Mononuclear cell (primary cell): Measurements from ENCODE around the gene GPX2. TPM values are rescaled to one million over a fixed set of nuclear protein-coding genes. Genes with fewer than 3 reads are reported as not detected.

Experiments used
- H3K27me3 ChIP-seq: 2 replicates; pipeline ENCODE4 v1.6.0; 2011; ENCODE audit warnings: low read length, control low read depth; ENCODE audit not compliant: insufficient read depth
- H3K4me1 ChIP-seq: 2 replicates; pipeline ENCODE4 v1.5.1; 2011; ENCODE audit warnings: mild to moderate bottlenecking, low read length, control low read depth; ENCODE audit not compliant: insufficient read depth
- H3K4me3 ChIP-seq: 2 replicates; pipeline ENCODE4 v1.5.1; 2011; ENCODE audit warnings: mild to moderate bottlenecking, low read length, moderate library complexity
- H3K9me3 ChIP-seq: 2 replicates; pipeline ENCODE4 v1.5.1; 2011; ENCODE audit warnings: low read depth, mild to moderate bottlenecking, control low read depth, low read length
- total RNA-seq: library from RNA; depleted of rRNA; stranded (reverse); fragments of >200 nt; gene quantifications from one replicate; pipeline ENCODE4 v1.2.3, GENCODE V29; 2012

Gene GPX2
- not detected for total RNA-seq

GRCh38 chr14:64942531-64943111 lies at the start of gene GPX2:
Gene GPX2 (minus strand): TSS chr14:64942745. CDS start chr14:64942726, 19 bp downstream.
- Histone ChIP-seq H3K4me1 (peaks cover 15% of the 10 kb centered on the region), H3K9me3 (no peaks in the 10 kb centered on the region), H3K4me3 (no peak within 1 kb of the TSS), H3K27me3 (no peaks in the 10 kb centered on the region)

- Histone ChIP-seq H3K27me3 (no peaks in the 10 kb centered on the region), H3K4me1 (peaks cover 81% of the 10 kb centered on the region), H3K4me3 (no peak overlapping the region), H3K9me3 (no peaks in the 10 kb centered on the region)
Observed at GRCh38 chr14:64990939-64991338, 48.4 kb upstream of the GPX2 start.

- Histone ChIP-seq H3K9me3 (no peaks in the 10 kb centered on the region), H3K4me3 (no peak overlapping the region), H3K27me3 (no peaks in the 10 kb centered on the region), H3K4me1 (peaks cover 79% of the 10 kb centered on the region)
Observed at GRCh38 chr14:64990296-64990695, 47.8 kb upstream of the GPX2 start.

GRCh38 chr14:64987438-64987767 lies 44.9 kb upstream of the GPX2 start:
- Histone ChIP-seq H3K4me1 (peaks cover 60% of the 10 kb centered on the region), H3K27me3 (peaks cover 2% of the 10 kb centered on the region), H3K4me3 (peak overlapping the region; percentile 77), H3K9me3 (no peaks in the 10 kb centered on the region)

- Histone ChIP-seq H3K27me3 (peaks cover 2% of the 10 kb centered on the region), H3K9me3 (no peaks in the 10 kb centered on the region), H3K4me1 (peaks cover 55% of the 10 kb centered on the region), H3K4me3 (peak within 1 kb of the TSS; percentile 77)
Observed at GRCh38 chr14:64986648-64987437, 44.3 kb upstream of the GPX2 start, which contains the start of gene FNTB. Gene FNTB (plus strand): TSS chr14:64986895. CDS start chr14:64986954, 59 bp downstream.

- Histone ChIP-seq H3K4me3 (no peak overlapping the region), H3K9me3 (no peaks in the 10 kb centered on the region)
Observed at GRCh38 chr14:64983439-64984310, 41.1 kb upstream of the GPX2 start.

GRCh38 chr14:64979336-64980074 lies 37.0 kb upstream of the GPX2 start:
- no peak overlapping the region for H3K4me3 ChIP-seq
- H3K4me1 ChIP-seq: peaks cover 5% of the 10 kb centered on the region
- H3K9me3 ChIP-seq: no peaks in the 10 kb centered on the region
- H3K27me3 ChIP-seq: peaks cover 2% of the 10 kb centered on the region

More at GRCh38 chr14:64983439-64984310, 41.1 kb upstream of the GPX2 start:
- Histone ChIP-seq H3K27me3 (peaks cover 2% of the 10 kb centered on the region), H3K4me1 (peaks cover 25% of the 10 kb centered on the region)

GRCh38 chr14:64974563-64974962 lies 32.0 kb upstream of the GPX2 start:
- Histone ChIP-seq H3K9me3 (no peaks in the 10 kb centered on the region), H3K27me3 (peaks cover 23% of the 10 kb centered on the region), H3K4me1 (peaks cover 14% of the 10 kb centered on the region), H3K4me3 (no peak overlapping the region)

GRCh38 chr14:64973826-64974225 lies 31.3 kb upstream of the GPX2 start:
- H3K4me1 ChIP-seq: peaks cover 14% of the 10 kb centered on the region
- no peak overlapping the region for H3K4me3 ChIP-seq
- H3K9me3 ChIP-seq: no peaks in the 10 kb centered on the region
- peaks cover 23% of the 10 kb centered on the region for H3K27me3 ChIP-seq

- Histone ChIP-seq H3K9me3 (no peaks in the 10 kb centered on the region), H3K27me3 (peaks cover 23% of the 10 kb centered on the region), H3K4me3 (no peak overlapping the region), H3K4me1 (peaks cover 14% of the 10 kb centered on the region)
Observed at GRCh38 chr14:64973026-64973442, 30.5 kb upstream of the GPX2 start.

GRCh38 chr14:64971943-64972791 lies 29.6 kb upstream of the GPX2 start, which contains the start of gene RAB15:
Gene RAB15 (minus strand): TSS chr14:64972336. CDS start chr14:64972076, 260 bp downstream.
- no peaks in the 10 kb centered on the region for H3K9me3 ChIP-seq
- peak within 1 kb of the TSS; percentile 40 for H3K4me3 ChIP-seq
- H3K4me1 ChIP-seq: peaks cover 14% of the 10 kb centered on the region
- peaks cover 23% of the 10 kb centered on the region for H3K27me3 ChIP-seq

- H3K4me3 ChIP-seq: peak overlapping the region; percentile 40
- H3K27me3 ChIP-seq: peaks cover 23% of the 10 kb centered on the region
- no peaks in the 10 kb centered on the region for H3K9me3 ChIP-seq
- peaks cover 14% of the 10 kb centered on the region for H3K4me1 ChIP-seq
Observed at GRCh38 chr14:64971491-64971942, 29.0 kb upstream of the GPX2 start.

GRCh38 chr14:64970776-64971477 lies 28.4 kb upstream of the GPX2 start:
- Histone ChIP-seq H3K4me3 (no peak overlapping the region), H3K27me3 (peaks cover 23% of the 10 kb centered on the region), H3K9me3 (no peaks in the 10 kb centered on the region), H3K4me1 (peaks cover 14% of the 10 kb centered on the region)
